NK-92 treated with Interleukin-12 subunit alpha and Interleukin-12 subunit beta, amount 100 ng/mL, for 24 hours (cell line): ENCODE measurements around the gene OR5B21.

Experiments used
- DNase-seq: peaks from one replicate; lab custom pipeline; 2025; lab: John Stamatoyannopoulos, UW

The OR5B21 gene

DNA sequence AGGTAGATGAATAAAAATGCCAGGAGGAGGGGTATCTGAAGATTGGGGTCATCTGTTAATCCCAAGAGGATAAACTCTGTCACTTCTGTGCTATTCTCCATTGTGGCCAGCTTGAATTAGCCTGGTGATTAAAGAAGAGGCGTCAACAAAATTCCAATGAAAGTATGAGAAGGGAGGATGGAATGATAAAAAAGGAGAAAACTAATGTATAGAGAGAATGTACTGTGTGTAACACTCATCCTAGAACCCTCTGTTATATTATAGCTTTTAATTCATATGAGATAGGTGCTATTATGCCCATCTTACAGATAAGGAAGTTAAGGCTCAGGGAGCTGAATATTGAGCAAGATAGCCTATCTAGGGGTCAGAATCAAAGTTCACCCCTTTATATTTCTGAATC, at the start of gene OR5B21:
TSS of gene OR5B21 (minus strand) at position 101 of the 400 bp plus-strand sequence. CDS start at position 101, 0 bp downstream.
- no peak for DNase-seq

GRCh38 chr11:58549644-58550043, 41.7 kb upstream of the OR5B21 start:
- DNase-seq: no peak

DNA sequence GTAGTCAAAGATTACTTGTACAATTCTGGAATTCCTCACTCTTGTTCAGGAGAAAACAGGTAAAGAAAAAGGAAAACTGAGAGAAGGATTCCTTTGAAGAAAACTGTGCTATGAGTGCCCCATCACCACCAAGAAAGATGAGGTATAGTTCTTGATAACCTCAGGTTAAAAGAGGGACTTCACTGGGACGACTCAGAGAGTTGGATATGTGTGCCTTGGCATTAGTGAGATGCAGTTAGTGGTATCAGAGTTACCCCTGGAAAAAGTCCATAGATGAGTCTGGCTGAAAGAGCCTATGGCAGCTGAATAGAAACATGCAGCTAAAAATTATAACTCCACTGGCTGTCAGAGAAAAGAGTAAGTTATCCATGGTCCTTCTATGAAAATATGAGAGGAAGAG, 38.9 kb upstream of the OR5B21 start:
- no peak for DNase-seq

DNA sequence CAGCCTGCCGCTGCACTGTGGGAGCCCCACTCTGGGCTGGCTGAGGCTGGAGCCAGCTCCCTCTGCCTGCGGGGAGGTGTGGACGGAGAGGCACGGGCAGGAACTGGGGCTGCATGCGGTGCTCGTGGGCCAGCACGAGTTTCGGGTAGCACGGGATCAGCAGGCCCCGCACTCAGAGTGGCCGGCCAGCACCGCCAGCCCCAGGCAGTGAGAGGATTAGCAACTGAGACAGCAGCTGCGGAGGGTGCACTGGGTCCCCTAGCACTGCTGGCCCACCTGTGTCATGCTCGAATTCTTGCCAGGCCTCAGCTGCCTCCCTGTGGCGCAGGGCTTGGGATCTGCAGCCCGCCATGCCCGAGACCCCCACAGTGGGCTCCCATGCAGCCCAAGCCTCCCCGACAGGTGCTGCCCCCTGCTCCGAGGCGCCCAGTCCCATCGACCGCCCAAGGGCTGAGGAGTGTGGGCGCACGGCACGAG, 24.0 kb upstream of the OR5B21 start:
- no peak for DNase-seq

- DNase-seq: no peak
These were observed 22.3 kb upstream of the OR5B21 start for GRCh38 chr11:58530236-58530635.

DNA sequence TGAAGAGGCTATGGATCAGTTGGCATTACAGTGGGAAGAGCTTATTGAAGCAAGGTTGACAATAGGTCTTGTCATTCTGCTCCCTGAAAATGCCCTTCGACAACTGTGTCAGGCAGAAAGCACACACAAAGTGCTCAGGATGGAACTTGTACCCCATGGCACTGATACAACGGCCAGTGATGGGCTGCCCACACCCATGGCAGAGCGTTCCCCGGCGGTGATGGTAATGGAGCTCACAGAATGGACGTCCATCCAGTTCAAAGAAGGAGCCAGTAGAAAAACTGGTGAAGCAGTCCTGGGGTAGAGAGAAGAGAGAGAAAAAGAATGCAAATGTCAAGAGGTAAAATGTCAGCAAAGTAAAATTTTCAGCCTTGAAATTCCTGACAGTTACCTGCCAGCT, 19.5 kb upstream of the OR5B21 start:
- DNase-seq: no peak

GRCh38 chr11:58526721-58527120, 18.8 kb upstream of the OR5B21 start:
- no peak for DNase-seq

GRCh38 chr11:58525037-58525614, 17.2 kb upstream of the OR5B21 start:
- no peak for DNase-seq

GRCh38 chr11:58524232-58525036, 16.5 kb upstream of the OR5B21 start:
- no peak for DNase-seq

- DNase-seq: no peak
These were observed 6.0 kb upstream of the OR5B21 start for GRCh38 chr11:58513747-58514367.

DNA sequence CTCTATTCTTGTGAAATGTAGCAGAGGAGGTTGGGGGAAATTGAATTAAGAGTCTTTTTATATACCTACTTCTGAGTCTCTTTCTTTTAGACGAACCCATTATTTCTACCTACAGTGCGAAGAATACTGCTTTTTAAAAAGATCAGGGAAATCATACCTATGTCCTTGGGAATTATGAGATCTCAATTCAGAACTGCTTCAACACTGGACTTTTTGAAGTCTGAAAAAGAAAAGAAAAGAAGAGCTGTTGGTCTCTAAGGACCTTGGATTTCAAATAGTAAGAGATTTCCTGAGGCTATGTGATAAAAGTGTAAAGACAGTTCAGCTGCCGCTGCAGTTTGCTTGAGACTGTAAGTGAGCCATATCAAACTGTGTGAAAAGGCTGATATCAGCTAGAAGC, 3.7 kb upstream of the OR5B21 start:
- no peak for DNase-seq

- no peak for DNase-seq
These were observed 1.8 kb upstream of the OR5B21 start for GRCh38 chr11:58509748-58510147.

DNA sequence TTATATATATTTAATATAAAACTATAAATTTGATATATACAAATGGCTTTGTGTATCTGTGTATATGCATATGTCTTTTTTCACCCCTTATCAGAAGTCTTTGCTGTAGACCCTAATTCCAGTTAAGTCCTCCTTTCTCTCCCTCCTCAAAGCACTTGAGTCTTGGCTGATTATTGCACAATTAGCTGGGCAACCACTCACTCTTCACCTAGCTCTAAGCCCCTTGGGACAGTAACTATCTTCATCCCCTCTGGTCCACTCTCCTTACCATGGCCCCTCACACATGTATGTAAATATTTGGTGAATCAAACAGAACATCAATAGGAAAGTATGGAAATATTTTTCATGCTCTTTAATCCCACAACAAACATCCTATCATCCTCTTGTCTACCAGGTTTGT, 909 bp upstream of the OR5B21 start:
- DNase-seq: no peak

DNA sequence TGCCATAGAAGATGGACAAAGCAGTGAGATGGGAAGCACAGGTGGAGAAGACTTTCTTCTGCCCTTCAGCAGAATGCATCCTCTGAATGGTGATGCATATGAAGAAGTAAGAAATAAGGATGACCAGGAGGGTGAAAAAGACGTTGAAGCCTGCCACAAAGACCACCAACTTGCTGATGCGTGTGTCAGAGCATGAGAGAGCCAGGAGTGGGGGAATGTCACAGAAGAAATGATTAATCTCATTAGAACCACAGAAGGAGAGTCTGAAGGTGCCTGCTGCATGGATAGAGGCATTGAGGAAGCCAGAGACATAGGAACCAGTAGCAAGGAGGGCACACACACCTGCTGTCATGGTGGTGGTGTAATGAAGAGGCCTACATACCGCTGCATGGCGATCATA, 550 bp downstream of the OR5B21 start:
- DNase-seq: no peak

GRCh38 chr11:58506935-58507334, 970 bp downstream of the OR5B21 start:
- no peak for DNase-seq

- DNase-seq: no peak
These were observed 2.1 kb downstream of the OR5B21 start for GRCh38 chr11:58505849-58506248.

DNA sequence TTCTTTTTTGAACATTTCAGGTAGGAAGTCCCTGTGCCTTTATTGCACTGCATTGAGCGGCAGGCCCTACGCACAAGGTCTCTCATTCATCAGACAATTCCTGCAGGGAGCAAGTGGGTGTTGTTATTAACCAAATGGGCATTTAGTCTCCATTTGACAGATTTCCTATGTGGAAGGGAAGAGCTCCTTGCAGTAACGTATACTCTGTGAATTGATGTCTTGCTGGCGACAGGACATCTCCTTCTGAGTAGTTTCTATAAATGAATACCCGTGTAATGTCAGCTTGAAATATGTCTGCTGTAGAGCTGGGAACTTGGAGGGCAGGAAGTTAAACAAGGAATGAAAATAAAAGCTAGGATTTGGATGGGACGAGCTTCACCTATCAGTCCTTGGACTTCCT, 3.7 kb downstream of the OR5B21 start:
- no peak for DNase-seq

DNA sequence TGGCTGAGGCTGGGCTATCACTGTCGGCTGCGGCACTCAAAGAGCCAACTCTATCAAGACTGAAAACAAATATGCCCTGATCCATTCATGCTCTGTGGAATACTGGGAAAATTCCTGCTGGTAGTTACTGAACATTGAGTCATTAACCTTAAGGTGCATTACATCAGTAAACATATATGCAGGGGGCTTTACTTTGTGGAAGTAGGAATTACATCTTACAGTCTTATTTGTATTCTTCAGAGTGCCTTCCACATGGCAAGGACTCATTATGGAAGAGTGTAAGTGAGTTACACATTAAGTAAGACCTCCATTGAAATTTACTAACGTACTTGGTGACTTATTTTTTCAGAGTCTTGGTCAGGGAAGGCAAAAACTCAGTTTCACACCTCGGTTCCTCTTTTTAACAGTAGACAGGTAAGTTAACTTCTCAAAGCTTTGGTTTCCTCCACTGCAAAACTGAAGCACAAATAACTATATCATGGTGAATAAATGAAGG, 4.5 kb downstream of the OR5B21 start:
- no peak for DNase-seq

GRCh38 chr11:58502004-58502403, 5.9 kb downstream of the OR5B21 start:
- no peak for DNase-seq

DNA sequence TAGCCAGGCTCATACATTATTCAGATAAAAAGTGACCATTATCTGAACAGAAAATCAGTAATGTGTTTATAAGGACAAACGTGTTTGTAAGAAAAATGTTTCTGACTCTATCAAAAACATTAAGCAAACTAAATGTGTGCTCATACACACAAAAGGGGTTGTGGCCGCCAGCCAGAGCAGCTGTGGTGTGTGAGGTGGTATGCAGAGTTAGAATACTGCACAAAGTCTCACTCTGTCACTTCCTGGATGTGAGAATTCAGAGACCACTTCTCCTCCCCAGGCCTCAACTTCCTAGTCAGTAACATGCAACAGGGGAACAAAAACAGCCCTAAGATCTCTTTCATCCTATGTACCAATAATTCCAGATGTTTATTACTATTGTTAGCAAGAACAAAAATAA, 9.4 kb downstream of the OR5B21 start:
- no peak for DNase-seq

DNA sequence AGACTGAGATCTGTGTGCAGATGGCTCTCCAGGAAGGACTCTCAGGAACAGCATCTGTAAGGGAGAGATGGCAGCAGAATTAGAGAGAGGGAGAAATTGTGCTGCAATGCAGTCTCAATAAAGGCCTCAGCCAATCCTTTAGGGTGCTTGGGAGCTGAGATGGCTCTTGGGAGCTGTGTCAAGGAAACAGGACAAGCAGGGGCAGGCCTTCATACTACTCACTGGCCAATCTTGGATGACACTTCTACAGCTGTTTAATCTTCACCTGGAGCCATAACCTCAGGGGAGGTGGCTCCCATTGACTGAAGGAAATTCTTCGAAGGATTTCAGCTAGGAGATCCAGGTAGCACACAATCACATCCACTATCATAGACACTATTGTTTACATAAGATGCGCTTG, 10.0 kb downstream of the OR5B21 start:
- no peak for DNase-seq

GRCh38 chr11:58495906-58496305, 12.0 kb downstream of the OR5B21 start:
- no peak for DNase-seq

DNA sequence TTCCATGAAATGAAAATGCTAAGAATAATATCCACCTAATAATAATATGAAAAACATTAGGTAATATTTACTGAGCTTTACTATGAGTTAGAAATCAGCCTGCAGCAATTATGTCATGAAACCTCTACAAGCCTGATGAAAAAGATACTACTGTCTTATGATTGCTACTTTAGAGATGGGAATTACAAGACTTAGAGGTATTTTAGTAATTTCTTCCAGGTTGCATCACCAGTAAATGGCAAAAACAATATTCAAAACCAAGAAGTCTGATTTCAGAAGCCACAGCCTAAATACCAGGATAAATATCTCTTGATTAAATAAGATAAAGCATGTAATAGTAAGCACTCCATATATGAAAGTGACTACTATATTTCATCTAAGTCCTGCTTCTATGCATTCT, 13.8 kb downstream of the OR5B21 start:
- DNase-seq: no peak
